NOMO-1 treated with dmso at 0.1 percent for 144 hours (cell line): ENCODE measurements around the gene TACC2.
"Not testable (repeated sequence)": the region's sequence is repeated elsewhere in the genome, so short reads cannot be mapped to it uniquely, and the experiment has no call there.

Experiments
- DNase-seq: peaks from one replicate; lab custom pipeline; 2025; ENCODE audit not compliant: unreplicated experiment; lab: John Stamatoyannopoulos, UW

The TACC2 gene

DNA sequence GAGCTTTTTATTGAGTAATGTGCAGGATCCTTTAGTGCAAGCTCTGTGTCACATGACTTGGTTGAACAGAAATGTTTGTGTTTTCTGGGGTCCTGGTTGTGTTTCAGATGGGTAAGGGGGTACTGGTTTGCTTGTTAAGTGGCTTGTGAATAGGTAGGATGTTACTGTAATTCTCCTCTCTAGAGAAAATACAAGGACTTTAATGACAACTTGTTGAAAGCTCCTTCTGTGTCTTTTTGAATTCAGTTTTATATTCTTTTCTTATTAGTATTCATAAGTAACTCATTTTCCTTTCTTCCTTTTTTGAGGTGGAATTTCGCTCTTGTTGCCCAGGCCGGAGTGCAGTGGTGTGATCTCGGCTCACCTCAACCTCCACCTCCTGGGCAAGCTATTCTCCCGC is 196.7 kb downstream of the TACC2 start:
- no peak for DNase-seq

GRCh38 chr10:122186816-122187810 is 198.2 kb downstream of the TACC2 start:
- no peak for DNase-seq

DNA sequence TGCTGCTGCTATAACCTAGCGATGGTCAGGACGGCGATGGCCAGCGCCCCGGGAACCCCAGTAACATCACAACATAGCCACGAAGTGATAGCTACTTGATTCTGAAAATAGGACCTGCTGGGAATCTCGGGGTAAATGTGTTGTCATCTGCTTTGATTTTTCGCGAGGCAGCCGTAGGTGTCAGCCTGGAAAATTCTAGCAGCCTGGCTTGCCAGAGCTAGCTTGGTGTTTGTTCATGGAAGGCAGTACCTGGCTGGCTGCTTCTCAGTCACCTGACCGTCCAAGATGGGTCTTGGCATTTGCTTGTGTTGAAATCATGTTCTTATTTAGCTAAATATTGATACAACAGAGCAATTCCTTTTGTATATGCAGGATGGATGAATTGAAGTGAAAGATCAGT is 199.7 kb downstream of the TACC2 start:
- no peak for DNase-seq

GRCh38 chr10:122189185-122189584 is 200.2 kb downstream of the TACC2 start:
- DNase-seq: no peak

- DNase-seq: no peak
Measured at GRCh38 chr10:122190176-122190943, 201.4 kb downstream of the TACC2 start.

DNA sequence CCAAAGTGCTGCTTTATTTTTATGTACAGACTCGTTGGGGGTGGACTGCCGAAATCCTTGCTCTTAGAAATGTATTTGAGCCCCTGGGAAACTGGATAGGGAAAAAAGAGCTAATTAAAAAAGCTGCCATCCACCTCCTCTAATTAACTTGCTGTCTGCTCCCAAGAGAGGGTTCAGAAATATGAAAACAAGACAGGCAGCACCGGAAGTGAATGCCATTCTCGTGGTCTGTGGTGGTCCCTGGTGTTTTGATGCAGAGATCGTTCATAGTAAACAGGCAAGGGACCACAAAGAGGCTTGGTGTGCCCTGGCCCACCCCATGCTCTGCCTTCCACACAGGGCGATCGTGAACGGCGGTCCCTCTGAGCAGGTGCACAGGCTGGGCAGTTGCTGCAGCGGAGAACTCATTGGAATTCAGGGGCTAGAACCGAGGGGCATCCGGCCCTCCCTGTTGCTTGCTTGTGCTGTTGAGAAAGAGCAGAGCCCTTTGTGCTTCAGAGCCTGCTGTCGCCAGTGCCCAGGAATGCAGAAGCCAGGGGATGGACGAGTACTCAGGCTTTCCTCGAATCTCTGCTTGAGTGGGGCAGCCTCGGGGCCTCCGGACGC is 203.1 kb downstream of the TACC2 start:
- no peak for DNase-seq

- no peak for DNase-seq
Measured at GRCh38 chr10:122194251-122194650, 205.3 kb downstream of the TACC2 start.

DNA sequence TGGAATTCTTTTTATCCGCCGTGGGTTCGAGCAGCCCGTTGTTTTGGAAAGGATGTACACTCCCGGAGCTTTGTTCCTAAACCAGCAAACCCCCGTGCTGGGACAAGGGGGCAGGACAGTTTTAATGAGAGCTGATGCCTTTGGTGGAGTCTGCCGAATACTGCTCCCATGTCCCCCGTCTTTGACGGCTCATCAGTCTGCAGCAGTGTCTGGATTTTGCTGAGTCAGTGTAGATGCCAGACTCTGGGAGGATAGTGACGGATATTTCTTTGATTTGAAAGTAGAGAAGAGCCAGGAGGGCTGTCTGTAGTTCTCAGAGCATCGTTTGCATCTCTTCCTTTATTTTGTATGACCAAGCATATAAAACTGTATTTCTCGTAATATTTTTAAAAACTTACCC is 207.3 kb downstream of the TACC2 start:
- DNase-seq: no peak

- no peak for DNase-seq
Measured at GRCh38 chr10:122197611-122198222, 208.8 kb downstream of the TACC2 start.

DNA sequence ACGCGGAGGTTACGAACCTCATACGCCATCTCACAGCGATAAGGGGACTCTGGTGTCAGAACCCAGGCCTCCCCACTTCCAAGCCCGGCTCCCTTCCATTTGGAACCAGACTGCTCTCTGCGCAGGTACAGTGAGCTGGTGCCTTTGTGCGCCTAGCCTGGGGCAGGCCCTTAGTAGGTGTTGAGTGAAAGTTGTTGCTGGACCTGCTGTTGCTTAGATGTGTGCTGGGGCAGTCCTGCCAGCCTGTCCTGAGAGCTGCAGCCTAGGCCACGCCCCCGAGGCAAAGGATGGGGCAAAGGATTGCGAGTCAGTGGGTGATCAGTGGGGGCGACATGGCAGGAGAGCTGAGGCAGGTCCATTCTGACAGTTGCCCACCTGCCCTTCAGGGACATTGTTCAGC is 209.7 kb downstream of the TACC2 start:
- DNase-seq: no peak

GRCh38 chr10:122199070-122199469 is 210.1 kb downstream of the TACC2 start:
- DNase-seq: no peak

DNA sequence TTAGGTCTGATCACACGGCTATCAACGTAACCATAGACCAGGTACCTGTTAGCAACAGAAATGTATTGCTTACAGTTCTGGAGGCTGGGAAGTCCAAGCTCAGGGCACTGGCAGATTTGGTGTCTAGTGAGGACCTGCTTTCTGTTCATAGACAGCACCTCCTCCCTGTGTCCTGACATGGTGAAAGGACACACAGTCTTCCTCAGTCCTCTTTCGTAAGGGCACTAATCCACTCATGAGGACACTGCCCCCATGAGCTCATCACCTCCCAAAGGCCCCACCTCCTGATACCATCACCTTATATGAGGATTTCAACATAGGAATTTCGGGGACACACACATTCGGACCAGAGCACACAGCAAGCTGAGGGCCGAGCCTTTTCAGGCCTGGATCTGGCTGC is 210.7 kb downstream of the TACC2 start:
- no peak for DNase-seq

DNA sequence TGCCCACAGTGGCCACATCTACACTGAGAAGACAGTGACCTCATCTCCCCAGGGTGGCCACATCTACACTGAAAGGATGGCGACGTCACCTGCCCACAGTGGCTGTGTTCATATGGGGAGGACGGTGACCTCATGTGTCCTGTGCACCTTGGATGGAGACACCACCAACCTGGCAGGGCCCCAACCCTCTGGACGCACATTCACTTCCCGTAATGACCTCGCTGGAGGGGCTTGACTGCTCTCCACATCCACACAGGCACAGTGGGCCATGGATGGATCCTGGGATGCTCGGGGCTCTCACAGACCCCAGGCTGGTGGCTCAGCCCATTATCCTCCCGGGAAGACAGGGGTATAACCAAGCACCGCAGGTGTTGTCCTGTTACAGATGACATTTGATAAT is 212.4 kb downstream of the TACC2 start:
- DNase-seq: no peak

DNA sequence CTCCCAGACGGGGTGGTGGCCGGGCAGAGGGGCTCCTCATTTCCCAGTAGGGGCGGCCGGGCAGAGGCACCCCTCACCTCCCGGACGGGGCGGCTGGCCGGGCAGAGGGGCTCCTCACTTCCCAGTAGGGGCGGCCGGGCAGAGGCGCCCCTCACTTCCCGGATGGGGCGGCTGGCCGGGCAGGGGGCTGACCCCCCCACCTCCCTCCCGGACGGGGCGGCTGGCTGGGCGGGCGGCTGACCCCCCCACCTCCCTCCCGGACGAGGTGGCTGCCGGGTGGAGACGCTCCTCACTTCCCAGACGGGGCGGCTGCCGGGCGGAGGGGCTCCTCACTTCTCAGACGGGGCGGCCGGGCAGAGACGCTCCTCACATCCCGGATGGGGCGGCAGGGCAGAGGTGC is 214.2 kb downstream of the TACC2 start:
- not testable (repeated sequence) for DNase-seq

GRCh38 chr10:122204691-122205489 is 215.9 kb downstream of the TACC2 start:
- no peak for DNase-seq

- DNase-seq: no peak
Measured at GRCh38 chr10:122206471-122207065, 217.6 kb downstream of the TACC2 start.

- DNase-seq: no peak
Measured at GRCh38 chr10:122207163-122207562, 218.2 kb downstream of the TACC2 start.

- no peak for DNase-seq
Measured at GRCh38 chr10:122207596-122207995, 218.6 kb downstream of the TACC2 start.

DNA sequence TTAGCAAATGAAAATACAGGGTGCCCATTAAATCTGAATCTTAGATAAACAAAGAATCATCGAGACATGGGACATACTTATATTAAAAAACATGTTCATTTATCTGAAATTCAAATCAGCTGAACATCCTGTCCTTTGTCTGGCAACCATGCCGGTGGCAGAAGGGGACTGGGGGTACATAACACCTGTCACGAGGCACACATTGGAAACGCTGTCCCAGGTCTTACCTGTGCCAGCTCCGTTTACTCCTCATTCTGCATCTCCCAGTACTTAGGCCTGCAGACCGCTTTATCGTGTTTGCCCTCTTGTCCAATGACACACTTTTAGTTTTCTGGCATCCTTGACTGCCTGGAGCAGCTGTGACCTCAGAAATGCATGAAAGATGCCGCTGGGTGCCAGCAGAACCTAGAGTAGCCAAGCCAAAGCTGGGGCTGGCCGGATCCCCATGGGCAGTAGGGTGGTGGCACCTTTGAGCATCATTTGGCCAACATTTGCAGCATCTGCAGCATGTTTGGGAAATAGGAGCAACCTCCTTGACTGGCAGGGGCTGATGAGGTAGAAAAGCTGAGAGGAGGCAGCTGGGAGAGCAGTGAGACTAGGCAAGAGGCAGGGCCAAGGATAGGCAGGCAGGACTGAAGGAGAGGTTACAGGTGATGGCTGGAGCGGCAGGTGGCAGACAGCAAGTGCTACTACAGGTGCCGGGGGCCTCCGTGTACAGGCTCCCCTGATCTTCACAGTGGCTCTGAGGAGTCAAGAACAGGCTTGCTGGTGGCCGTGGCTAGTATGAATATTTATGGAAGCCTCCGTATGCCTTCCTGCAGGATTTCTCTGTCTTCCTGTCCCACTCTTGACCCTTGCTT is 219.8 kb downstream of the TACC2 start:
- DNase-seq: no peak
